Measurements from ENCODE around the gene CYTIP. TPM values are rescaled to one million over a fixed set of nuclear protein-coding genes. Genes with fewer than 3 reads are reported as not detected.
A peak's percentile ranks its signal among the peaks of the same experiment; 100 is the strongest.

Gene CYTIP
- polyA plus RNA-seq, 1 of the 3 experiments (the other 2 are of a cell fraction): not detected

DNA sequence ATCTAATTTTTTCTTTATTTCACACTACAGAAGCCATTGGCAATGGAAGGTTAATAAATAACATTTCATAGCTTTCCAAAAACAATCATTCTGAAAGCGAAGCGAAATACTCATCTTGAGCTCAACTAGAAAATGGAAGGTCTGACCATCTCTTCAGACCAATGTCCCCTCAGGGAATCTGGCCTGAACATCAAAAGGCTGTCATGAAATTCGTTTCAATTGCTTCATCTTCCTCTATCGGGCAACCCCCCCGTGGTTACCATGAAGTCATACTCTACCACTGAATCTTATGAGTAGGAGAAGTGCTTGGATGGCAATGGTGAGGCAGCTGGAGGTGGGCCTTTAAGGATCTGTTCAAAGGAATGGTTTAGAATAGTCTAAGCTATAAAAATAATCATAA is 22.9 kb upstream of the CYTIP start (continued):
- TF ChIP-seq, protein P1, sequence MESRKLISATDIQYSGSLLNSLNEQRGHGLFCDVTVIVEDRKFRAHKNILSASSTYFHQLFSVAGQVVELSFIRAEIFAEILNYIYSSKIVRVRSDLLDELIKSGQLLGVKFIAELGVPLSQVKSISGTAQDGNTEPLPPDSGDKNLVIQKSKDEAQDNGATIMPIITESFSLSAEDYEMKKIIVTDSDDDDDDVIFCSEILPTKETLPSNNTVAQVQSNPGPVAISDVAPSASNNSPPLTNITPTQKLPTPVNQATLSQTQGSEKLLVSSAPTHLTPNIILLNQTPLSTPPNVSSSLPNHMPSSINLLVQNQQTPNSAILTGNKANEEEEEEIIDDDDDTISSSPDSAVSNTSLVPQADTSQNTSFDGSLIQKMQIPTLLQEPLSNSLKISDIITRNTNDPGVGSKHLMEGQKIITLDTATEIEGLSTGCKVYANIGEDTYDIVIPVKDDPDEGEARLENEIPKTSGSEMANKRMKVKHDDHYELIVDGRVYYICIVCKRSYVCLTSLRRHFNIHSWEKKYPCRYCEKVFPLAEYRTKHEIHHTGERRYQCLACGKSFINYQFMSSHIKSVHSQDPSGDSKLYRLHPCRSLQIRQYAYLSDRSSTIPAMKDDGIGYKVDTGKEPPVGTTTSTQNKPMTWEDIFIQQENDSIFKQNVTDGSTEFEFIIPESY (IDR thresholded peaks at IDR 0.05; ENCODE audit: borderline replicate concordance, low read depth): no peak

DNA sequence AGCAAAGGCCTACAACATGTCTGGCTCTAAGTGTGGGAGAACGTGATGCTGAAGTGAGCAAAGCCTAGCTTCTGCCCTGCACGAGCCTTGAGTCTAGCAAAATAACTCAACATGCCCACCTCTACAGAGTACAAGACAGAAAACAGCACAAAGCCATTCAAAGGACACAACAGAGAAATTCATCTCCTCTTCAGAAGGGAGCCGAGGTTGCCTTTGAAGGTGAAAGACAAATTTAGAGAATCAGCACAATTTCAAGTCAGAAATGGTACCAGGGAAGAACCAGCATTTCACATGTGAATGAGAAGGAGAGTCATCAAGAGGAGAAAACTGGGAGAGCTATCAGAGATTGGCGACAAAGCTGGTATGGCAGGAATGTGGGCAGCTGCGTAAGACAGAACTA is 21.7 kb upstream of the CYTIP start:
- Histone ChIP-seq H3K9ac (no peak overlapping the region), H3K79me2 (ENCODE audit: insufficient read depth) (no peaks in the 10 kb centered on the region), H3K4me3 (ENCODE audit: low read depth in 2 of 2, low read length in 1 of 2) (no peak overlapping the region), H3K9me3 (no peaks in the 10 kb centered on the region), H3K27me3 (ENCODE audit: insufficient read depth) (peaks cover 7% of the 10 kb centered on the region; the same call in 1 of the 2 replicates), H3K4me1 (ENCODE audit: control insufficient read depth in 1 of 2, insufficient read depth in 2 of 2, low read depth in 1 of 2, low read length in 1 of 2) (no peaks in the 10 kb centered on the region), H3F3A (replicated peaks; ENCODE audit: insufficient read depth) (no peaks in the 10 kb centered on the region), H3K27ac (ENCODE audit: low read depth in 2 of 2, low read length in 1 of 2) (no peak overlapping the region), H2AFZ (ENCODE audit: low read depth) (peak overlapping the region; percentile 29; the same call in 1 of the 2 replicates), H3K4me2 (no peak overlapping the region), H3K9me2 (no peaks in the 10 kb centered on the region), H3K36me3 (replicated peaks in 1 of 2; ENCODE audit: control insufficient read depth in 1 of 2, insufficient read depth in 2 of 2, low read length in 1 of 2) (no peaks in the 10 kb centered on the region), H4K20me1 (ENCODE audit: insufficient read depth) (no peaks in the 10 kb centered on the region)
- ChIA-PET POLR2A (no interaction called here), CTCF (interaction anchor here (0.8 to 1.1 kb wide), 2 partner anchors 27 to 163 kb away, joined by 3 to 4 read pairs; no protein-coding TSS in a partner anchor)
- DNase-seq: no peak
- no peak for TF ChIP-seq EP300 (IDR thresholded peaks at IDR 0.05; ENCODE audit: borderline replicate concordance in 1 of 2, low read depth in 1 of 2, low read length in 1 of 2)
- no peak for TF ChIP-seq YY1 (IDR thresholded peaks at IDR 0.05; ENCODE audit: low read depth)
- TF ChIP-seq CHD2 (IDR thresholded peaks at IDR 0.05; ENCODE audit: low read length, partially characterized antibody): no peak
- no peak for TF ChIP-seq FOXJ3 (CRISPR knock-in tag; IDR thresholded peaks at IDR 0.05)
- WGBS (ENCODE audit: low lambda C conversion rate): 21% methylated on average over 5 of the region's 5 CpGs

DNA sequence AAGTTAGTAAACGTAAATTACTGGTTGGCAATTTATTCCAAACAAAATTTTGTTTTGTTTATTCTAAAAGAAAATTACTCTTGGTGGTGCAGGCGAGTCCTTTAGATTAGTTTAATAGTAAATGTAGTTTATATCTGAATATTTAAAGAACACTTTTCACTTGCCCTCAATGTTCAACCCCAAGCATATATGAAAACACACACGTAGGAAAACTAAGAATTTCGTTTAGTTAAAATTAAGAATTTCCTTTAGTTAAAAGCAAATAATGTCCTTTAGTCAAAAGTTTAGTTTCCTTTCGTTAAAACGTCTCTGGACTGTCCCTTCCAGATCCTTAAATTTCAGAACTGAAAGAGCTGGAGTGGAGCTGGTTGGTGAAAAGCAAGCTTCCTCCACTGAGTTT is 19.1 kb upstream of the CYTIP start:
- Histone ChIP-seq H4K20me1 (ENCODE audit: insufficient read depth) (no peaks in the 10 kb centered on the region), H2AFZ (ENCODE audit: low read depth) (no peak overlapping the region), H3K36me3 (replicated peaks in 1 of 2; ENCODE audit: control insufficient read depth in 1 of 2, insufficient read depth in 2 of 2, low read length in 1 of 2) (no peaks in the 10 kb centered on the region), H3K4me3 (ENCODE audit: low read depth in 2 of 2, low read length in 1 of 2) (no peak overlapping the region), H3K4me1 (ENCODE audit: control insufficient read depth in 1 of 2, insufficient read depth in 2 of 2, low read depth in 1 of 2, low read length in 1 of 2) (no peaks in the 10 kb centered on the region), H3K9me3 (no peaks in the 10 kb centered on the region), H3K79me2 (ENCODE audit: insufficient read depth) (no peaks in the 10 kb centered on the region), H3F3A (replicated peaks; ENCODE audit: insufficient read depth) (no peaks in the 10 kb centered on the region), H3K27ac (ENCODE audit: low read depth in 2 of 2, low read length in 1 of 2) (no peak overlapping the region), H3K9ac (no peak overlapping the region), H3K4me2 (no peak overlapping the region), H3K27me3 (ENCODE audit: insufficient read depth) (peaks cover 7% of the 10 kb centered on the region; the same call in 1 of the 2 replicates), H3K9me2 (no peaks in the 10 kb centered on the region)
- no peak for TF ChIP-seq RXRA (IDR thresholded peaks at IDR 0.05; ENCODE audit: borderline replicate concordance, low read depth)
- no peak for TF ChIP-seq RCOR1 (IDR thresholded peaks at IDR 0.05; ENCODE audit: low read length)
- TF ChIP-seq RFX5 (IDR thresholded peaks at IDR 0.05; ENCODE audit: low read length): no peak
- no peak for TF ChIP-seq FOXM1 (IDR thresholded peaks at IDR 0.05; ENCODE audit: low read depth)
- TF ChIP-seq TEAD4 (IDR thresholded peaks at IDR 0.05; ENCODE audit: borderline replicate concordance, insufficient read depth): no peak
- no peak for TF ChIP-seq EP300 (IDR thresholded peaks at IDR 0.05; ENCODE audit: borderline replicate concordance in 1 of 2, low read depth in 1 of 2, low read length in 1 of 2)
- TF ChIP-seq FOXJ3 (CRISPR knock-in tag; IDR thresholded peaks at IDR 0.05): no peak
- TF ChIP-seq FOSL2 (IDR thresholded peaks at IDR 0.05; ENCODE audit: borderline replicate concordance, low read depth): no peak
- no peak for TF ChIP-seq USF1 (IDR thresholded peaks at IDR 0.05; ENCODE audit: borderline replicate concordance, low read depth)
- TF ChIP-seq POLR2AphosphoS5 (IDR thresholded peaks at IDR 0.05; ENCODE audit: low read depth, low read length): no peak
- no peak for TF ChIP-seq NRF1 (IDR thresholded peaks at IDR 0.05; ENCODE audit: low read depth, low read length)
- TF ChIP-seq EZH2phosphoT487 (IDR thresholded peaks at IDR 0.05; ENCODE audit: borderline replicate concordance, low read depth): no peak
- TF ChIP-seq YY1 (IDR thresholded peaks at IDR 0.05; ENCODE audit: low read depth): no peak
- TF ChIP-seq, protein P2, sequence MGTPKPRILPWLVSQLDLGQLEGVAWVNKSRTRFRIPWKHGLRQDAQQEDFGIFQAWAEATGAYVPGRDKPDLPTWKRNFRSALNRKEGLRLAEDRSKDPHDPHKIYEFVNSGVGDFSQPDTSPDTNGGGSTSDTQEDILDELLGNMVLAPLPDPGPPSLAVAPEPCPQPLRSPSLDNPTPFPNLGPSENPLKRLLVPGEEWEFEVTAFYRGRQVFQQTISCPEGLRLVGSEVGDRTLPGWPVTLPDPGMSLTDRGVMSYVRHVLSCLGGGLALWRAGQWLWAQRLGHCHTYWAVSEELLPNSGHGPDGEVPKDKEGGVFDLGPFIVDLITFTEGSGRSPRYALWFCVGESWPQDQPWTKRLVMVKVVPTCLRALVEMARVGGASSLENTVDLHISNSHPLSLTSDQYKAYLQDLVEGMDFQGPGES (IDR thresholded peaks at IDR 0.05; ENCODE audit: low read depth, low read length): no peak
- no peak for TF ChIP-seq GABPA (IDR thresholded peaks at IDR 0.05; ENCODE audit: low read depth)
- no peak for TF ChIP-seq SMC3 (IDR thresholded peaks at IDR 0.05; ENCODE audit: low read depth, low read length)
- TF ChIP-seq, protein P3, sequence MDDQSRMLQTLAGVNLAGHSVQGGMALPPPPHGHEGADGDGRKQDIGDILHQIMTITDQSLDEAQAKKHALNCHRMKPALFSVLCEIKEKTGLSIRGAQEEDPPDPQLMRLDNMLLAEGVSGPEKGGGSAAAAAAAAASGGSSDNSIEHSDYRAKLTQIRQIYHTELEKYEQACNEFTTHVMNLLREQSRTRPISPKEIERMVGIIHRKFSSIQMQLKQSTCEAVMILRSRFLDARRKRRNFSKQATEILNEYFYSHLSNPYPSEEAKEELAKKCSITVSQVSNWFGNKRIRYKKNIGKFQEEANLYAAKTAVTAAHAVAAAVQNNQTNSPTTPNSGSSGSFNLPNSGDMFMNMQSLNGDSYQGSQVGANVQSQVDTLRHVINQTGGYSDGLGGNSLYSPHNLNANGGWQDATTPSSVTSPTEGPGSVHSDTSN (IDR thresholded peaks at IDR 0.05): no peak
- TF ChIP-seq MEF2A (IDR thresholded peaks at IDR 0.05; ENCODE audit: borderline replicate concordance, low read depth): no peak
- WGBS (ENCODE audit: low lambda C conversion rate): 11% methylated on average over 6 of the region's 6 CpGs
- ChIA-PET CTCF (no interaction called here), POLR2A (no interaction called here)
- DNase-seq: no peak

Measured in SK-N-SH (cell line).